H9 (cell line): ENCODE results near the gene G3BP1. TPM values are rescaled to one million over a fixed set of nuclear protein-coding genes. Genes with fewer than 3 reads are reported as not detected.

ENCODE experiments used
- DNase-seq: peaks from one replicate; pipeline ENCODE4 v3.0.0-alpha.2; 2017
- H2AFZ ChIP-seq: one replicate; pipeline ENCODE4 v1.6.1; 2013; ENCODE audit warnings: mild to moderate bottlenecking, low read length, control low read depth, moderate library complexity
- H2AK5ac ChIP-seq: 2 replicates; pipeline ENCODE4 v1.6.1; 2013; ENCODE audit warnings: low read length, control low read depth, mixed read lengths; ENCODE audit not compliant: insufficient read length
- H2BK120ac ChIP-seq: one replicate; pipeline ENCODE4 v1.6.1; 2013; ENCODE audit warnings: low read depth, mild to moderate bottlenecking, low read length, control low read depth, inconsistent platforms; ENCODE audit not compliant: poor library complexity, severe bottlenecking
- H2BK12ac ChIP-seq: 2 replicates; pipeline ENCODE4 v1.6.1; 2013; ENCODE audit warnings: low read length, control low read depth, mixed read lengths, low read depth; ENCODE audit not compliant: insufficient read length
- H2BK15ac ChIP-seq: 2 replicates; pipeline ENCODE4 v1.6.1; 2013; ENCODE audit warnings: low read depth, low read length, control low read depth
- H2BK20ac ChIP-seq: one replicate; pipeline ENCODE4 v1.6.1; 2013; ENCODE audit warnings: low read depth, mild to moderate bottlenecking, low read length, control low read depth, inconsistent platforms; ENCODE audit not compliant: poor library complexity, severe bottlenecking
- H2BK5ac ChIP-seq: 2 replicates; pipeline ENCODE4 v1.6.1; 2013; ENCODE audit warnings: low read length, control low read depth, mixed read lengths; ENCODE audit not compliant: insufficient read length
- H3K14ac ChIP-seq: 2 replicates; pipeline ENCODE4 v1.6.1; 2013; ENCODE audit warnings: low read length, control low read depth; ENCODE audit not compliant: insufficient read depth
- H3K18ac ChIP-seq: 2 replicates; pipeline ENCODE4 v1.6.1; 2013; ENCODE audit warnings: low read depth, mild to moderate bottlenecking, mixed read lengths, low read length, control low read depth; ENCODE audit not compliant: insufficient read length
- H3K23ac ChIP-seq: 2 replicates; pipeline ENCODE4 v1.6.1; 2013; ENCODE audit warnings: low read length, control low read depth, mixed read lengths, low read depth; ENCODE audit not compliant: insufficient read length
- H3K23me2 ChIP-seq: 2 replicates; pipeline ENCODE4 v1.6.1; 2013; ENCODE audit warnings: low read depth, mild to moderate bottlenecking, mixed read lengths, low read length, control low read depth; ENCODE audit not compliant: insufficient read length, poor library complexity, severe bottlenecking
- H3K27ac ChIP-seq: 2 replicates; pipeline ENCODE4 v1.5.1; 2013; ENCODE audit warnings: low read length, control low read depth, mixed read lengths, low read depth; ENCODE audit not compliant: insufficient read length
- H3K27me3 ChIP-seq: 2 replicates; pipeline ENCODE4 v1.6.1; 2013; ENCODE audit warnings: low read length, control low read depth, inconsistent platforms; ENCODE audit not compliant: insufficient read depth
- H3K4ac ChIP-seq: 2 replicates; pipeline ENCODE4 v1.6.1; 2013; ENCODE audit warnings: low read depth, mild to moderate bottlenecking, control low read depth, inconsistent platforms, low read length, moderate library complexity
- H3K4me1 ChIP-seq: 2 replicates; pipeline ENCODE4 v1.6.1; 2013; ENCODE audit warnings: low read length, control low read depth, inconsistent platforms; ENCODE audit not compliant: insufficient read depth
- H3K4me2 ChIP-seq: 2 replicates; pipeline ENCODE4 v1.6.1; 2013; ENCODE audit warnings: low read length, control low read depth, mixed read lengths; ENCODE audit not compliant: insufficient read length, insufficient read depth
- H3K56ac ChIP-seq: 2 replicates; pipeline ENCODE4 v1.6.1; 2013; ENCODE audit warnings: low read depth, mild to moderate bottlenecking, mixed read lengths, low read length, control low read depth; ENCODE audit not compliant: insufficient read length
- H3K79me1 ChIP-seq: 2 replicates; pipeline ENCODE4 v1.6.1; 2013; ENCODE audit warnings: low read depth, mild to moderate bottlenecking, moderate library complexity, low read length, control low read depth, inconsistent platforms; ENCODE audit not compliant: insufficient read depth, poor library complexity, severe bottlenecking
- H3K79me2 ChIP-seq: 2 replicates; pipeline ENCODE4 v1.6.1; 2013; ENCODE audit warnings: low read length, control low read depth, inconsistent platforms; ENCODE audit not compliant: insufficient read depth
- H3K9ac ChIP-seq: 2 replicates; pipeline ENCODE4 v1.6.1; 2013; ENCODE audit warnings: low read length, control low read depth, mixed read lengths; ENCODE audit not compliant: insufficient read length; ENCODE audit errors: extremely low read depth
- H3K9me3 ChIP-seq: one replicate; pipeline ENCODE4 v1.6.1; 2013; ENCODE audit warnings: low read depth, low read length, inconsistent platforms; ENCODE audit not compliant: control insufficient read depth
- H3T11ph ChIP-seq: one replicate; pipeline ENCODE4 v1.6.1; 2013; ENCODE audit warnings: mild to moderate bottlenecking, low read length, control low read depth, inconsistent platforms
- H4K20me1 ChIP-seq: one replicate; pipeline ENCODE4 v1.6.1; 2013; ENCODE audit not compliant: control insufficient read depth, insufficient read length, insufficient read depth
- H4K5ac ChIP-seq: 2 replicates; pipeline ENCODE4 v1.6.1; 2013; ENCODE audit warnings: low read depth, mild to moderate bottlenecking, mixed read lengths, low read length, control low read depth; ENCODE audit not compliant: insufficient read length
- H4K8ac ChIP-seq: replicated peaks from 2 replicates; pipeline ENCODE4 v1.6.1; 2013; ENCODE audit warnings: low read length, control low read depth, mixed read lengths, low read depth; ENCODE audit not compliant: insufficient read length
- H4K91ac ChIP-seq: 2 replicates; pipeline ENCODE4 v1.6.1; 2013; ENCODE audit warnings: low read depth, mild to moderate bottlenecking, moderate library complexity, mixed read lengths, low read length, control low read depth; ENCODE audit not compliant: insufficient read length
- H3K27ac Mint-ChIP-seq, 3 experiments: 2 replicates in 2 of 3; 3 replicates in 1 of 3; pipeline ENCODE4 v1.8.0; 2020 to 2021; ENCODE audit warnings: mixed read lengths in 3 of 3, mild to moderate bottlenecking in 1 of 3, moderate library complexity in 1 of 3
- H3K27me3 Mint-ChIP-seq: 2 replicates; pipeline ENCODE4 v1.8.0; 2021; ENCODE audit warnings: low read depth, mild to moderate bottlenecking, moderate library complexity, mixed read lengths
- H3K36me3 Mint-ChIP-seq, 3 experiments: 2 replicates in 2 of 3; 3 replicates in 1 of 3; pipeline ENCODE4 v1.8.0; 2020 to 2021; ENCODE audit warnings: low read depth in 3 of 3, mixed read lengths in 3 of 3; ENCODE audit not compliant: insufficient read depth in 1 of 3
- H3K4me1 Mint-ChIP-seq, 2 experiments: 2 replicates each; pipeline ENCODE4 v1.8.0; 2020; ENCODE audit warnings: mixed read lengths in 2 of 2
- H3K4me3 Mint-ChIP-seq, 2 experiments: 2 replicates in 1 of 2; 3 replicates in 1 of 2; pipeline ENCODE4 v1.8.0; 2020 to 2021; ENCODE audit warnings: mild to moderate bottlenecking in 2 of 2, mixed read lengths in 2 of 2, moderate library complexity in 1 of 2
- H3K9me3 Mint-ChIP-seq, 2 experiments: 2 replicates in 1 of 2; 3 replicates in 1 of 2; pipeline ENCODE4 v1.8.0; 2020; ENCODE audit warnings: mild to moderate bottlenecking in 2 of 2, mixed read lengths in 2 of 2, moderate library complexity in 1 of 2
- CTCF ChIP-seq: fragments of 200-600 bp; sonication (generic); conservative IDR thresholded peaks from 3 replicates; pipeline ENCODE4 v1.8.0; 2021; ENCODE audit warnings: antibody characterized with exemption, mild to moderate bottlenecking
- WGBS: extraction: QIAGEN DNeasy Blood & Tissue Kit; methylation state at CpG from one replicate; pipeline ENCODE4 v1.1.7; 2013; ENCODE audit warnings: missing lambda C conversion rate, low lambda C conversion rate, mixed read lengths; ENCODE audit not compliant: insufficient read length; ENCODE audit errors: extremely low coverage; 5-methylcytosine and 5-hydroxymethylcytosine counted together
- total RNA-seq: library from RNA; stranded (reverse); gene quantifications from 2 replicates; pipeline ENCODE4 v1.2.1, GENCODE V29; 2021

Gene G3BP1
- total RNA-seq, 1 experiment from 2014 or later, result 439 TPM

GRCh38 chr5:151757233-151758140, 14.3 kb upstream of the G3BP1 start:
- Histone ChIP-seq H2BK5ac (no peak overlapping the region), H3K9ac (peak overlapping the region; percentile 53), H3K79me1 (peaks cover 3% of the 10 kb centered on the region), H2BK20ac (no peak overlapping the region), H4K20me1 (no peaks in the 10 kb centered on the region), H4K91ac (no peak overlapping the region), H3K27ac (no peak overlapping the region), H2AK5ac (no peak overlapping the region), H3K4ac (no peak overlapping the region), H3K56ac (no peak overlapping the region), H2BK12ac (no peak overlapping the region), H3K23me2 (peaks cover 5% of the 10 kb centered on the region), H3T11ph (no peak overlapping the region), H3K27me3 (no peaks in the 10 kb centered on the region), H3K4me1 (peaks cover 9% of the 10 kb centered on the region), H3K23ac (no peak overlapping the region), H2BK15ac (no peak overlapping the region), H3K79me2 (0 out of 2 replicates have a peak, but pooled peaks cover 2% of the 10 kb centered on the region), H4K5ac (no peak overlapping the region), H2AFZ (no peak overlapping the region), H3K14ac (no peak overlapping the region), H4K8ac (no peak overlapping the region), H3K18ac (no peak overlapping the region), H3K4me2 (peak overlapping the region; percentile 51), H2BK120ac (no peak overlapping the region), H3K9me3 (no peaks in the 10 kb centered on the region)
- no peaks in the 10 kb centered on the region for H3K9me3 Mint-ChIP-seq
- no peak for DNase-seq
- H3K4me1 Mint-ChIP-seq, result peaks cover 31 to 36% of the 10 kb centered on the region in 2 experiments
- peaks cover 0 to 7% (median 5%) of the 10 kb centered on the region in 3 experiments; a peak in 2 of 7 replicates for H3K36me3 Mint-ChIP-seq
- no peak overlapping the region for H3K27ac Mint-ChIP-seq
- WGBS, result no CpG with 5 or more reads among the region's 9 CpGs
- no peak for TF ChIP-seq CTCF
- H3K4me3 Mint-ChIP-seq, result peak overlapping the region; percentile 84 to 87
- no peaks in the 10 kb centered on the region; the same call in 1 of the 2 replicates for H3K27me3 Mint-ChIP-seq
